GM13977 (cell line): ENCODE data around the gene SOCS6.
"Not testable (repeated sequence)": the region's sequence is repeated elsewhere in the genome, so short reads cannot be mapped to it uniquely, and the experiment has no call there.

Experiments
- DNase-seq: peaks from one replicate; pipeline ENCODE4 v3.0.0; 2012; ENCODE audit warnings: low spot score
- in situ Hi-C: fragments of 300-500 bp; cut with MboI; formaldehyde crosslinking; loops from one replicate; pipeline ENCODE4 v1.12.0; 2022; ENCODE audit warnings: low sequenced_read_pairs, low pct_unique_long_range_greater_than_20kb, mixed read lengths, inconsistent platforms; ENCODE audit not compliant: unreplicated experiment
- TF ChIP-seq, protein P1 (sequence below): IDR thresholded peaks from 2 replicates; pipeline ENCODE4 v1.5.1; 2012; ENCODE audit warnings: mild to moderate bottlenecking, control low read depth; ENCODE audit not compliant: insufficient read depth; ENCODE audit errors: extremely low read depth, missing control alignments

The SOCS6 gene

DNA sequence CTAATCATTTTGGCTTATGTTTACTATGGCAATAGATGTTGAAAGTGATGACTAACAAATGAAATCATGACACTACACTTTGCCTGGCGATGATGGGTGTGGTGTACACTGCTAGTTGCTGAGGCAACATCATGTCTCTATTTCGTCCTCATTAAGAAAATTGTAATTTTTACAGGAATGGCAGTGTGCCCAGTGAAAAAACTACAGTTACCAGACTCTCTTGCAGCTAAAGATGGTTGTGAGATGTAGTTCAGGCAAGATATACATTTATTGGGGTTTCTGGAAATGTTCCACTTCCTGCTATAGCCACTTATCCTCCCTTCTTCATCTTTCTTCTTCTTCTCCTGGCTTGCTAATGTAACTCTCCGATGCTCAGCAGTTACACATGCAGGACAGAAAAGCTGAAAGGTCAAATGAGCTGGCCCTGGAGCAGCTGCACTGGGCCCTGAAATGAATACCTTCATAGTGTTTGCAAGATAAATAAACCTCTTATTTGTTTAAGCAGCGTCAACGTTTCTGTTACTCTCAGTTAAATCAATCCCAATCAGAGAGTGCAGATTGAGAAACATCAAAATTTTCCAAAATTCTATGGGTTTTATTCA is 46.0 kb downstream of the SOCS6 start:
- in situ Hi-C loops, result no loop called here
- TF ChIP-seq, protein P1, sequence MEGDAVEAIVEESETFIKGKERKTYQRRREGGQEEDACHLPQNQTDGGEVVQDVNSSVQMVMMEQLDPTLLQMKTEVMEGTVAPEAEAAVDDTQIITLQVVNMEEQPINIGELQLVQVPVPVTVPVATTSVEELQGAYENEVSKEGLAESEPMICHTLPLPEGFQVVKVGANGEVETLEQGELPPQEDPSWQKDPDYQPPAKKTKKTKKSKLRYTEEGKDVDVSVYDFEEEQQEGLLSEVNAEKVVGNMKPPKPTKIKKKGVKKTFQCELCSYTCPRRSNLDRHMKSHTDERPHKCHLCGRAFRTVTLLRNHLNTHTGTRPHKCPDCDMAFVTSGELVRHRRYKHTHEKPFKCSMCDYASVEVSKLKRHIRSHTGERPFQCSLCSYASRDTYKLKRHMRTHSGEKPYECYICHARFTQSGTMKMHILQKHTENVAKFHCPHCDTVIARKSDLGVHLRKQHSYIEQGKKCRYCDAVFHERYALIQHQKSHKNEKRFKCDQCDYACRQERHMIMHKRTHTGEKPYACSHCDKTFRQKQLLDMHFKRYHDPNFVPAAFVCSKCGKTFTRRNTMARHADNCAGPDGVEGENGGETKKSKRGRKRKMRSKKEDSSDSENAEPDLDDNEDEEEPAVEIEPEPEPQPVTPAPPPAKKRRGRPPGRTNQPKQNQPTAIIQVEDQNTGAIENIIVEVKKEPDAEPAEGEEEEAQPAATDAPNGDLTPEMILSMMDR, result no peak
- no peak for DNase-seq

DNA sequence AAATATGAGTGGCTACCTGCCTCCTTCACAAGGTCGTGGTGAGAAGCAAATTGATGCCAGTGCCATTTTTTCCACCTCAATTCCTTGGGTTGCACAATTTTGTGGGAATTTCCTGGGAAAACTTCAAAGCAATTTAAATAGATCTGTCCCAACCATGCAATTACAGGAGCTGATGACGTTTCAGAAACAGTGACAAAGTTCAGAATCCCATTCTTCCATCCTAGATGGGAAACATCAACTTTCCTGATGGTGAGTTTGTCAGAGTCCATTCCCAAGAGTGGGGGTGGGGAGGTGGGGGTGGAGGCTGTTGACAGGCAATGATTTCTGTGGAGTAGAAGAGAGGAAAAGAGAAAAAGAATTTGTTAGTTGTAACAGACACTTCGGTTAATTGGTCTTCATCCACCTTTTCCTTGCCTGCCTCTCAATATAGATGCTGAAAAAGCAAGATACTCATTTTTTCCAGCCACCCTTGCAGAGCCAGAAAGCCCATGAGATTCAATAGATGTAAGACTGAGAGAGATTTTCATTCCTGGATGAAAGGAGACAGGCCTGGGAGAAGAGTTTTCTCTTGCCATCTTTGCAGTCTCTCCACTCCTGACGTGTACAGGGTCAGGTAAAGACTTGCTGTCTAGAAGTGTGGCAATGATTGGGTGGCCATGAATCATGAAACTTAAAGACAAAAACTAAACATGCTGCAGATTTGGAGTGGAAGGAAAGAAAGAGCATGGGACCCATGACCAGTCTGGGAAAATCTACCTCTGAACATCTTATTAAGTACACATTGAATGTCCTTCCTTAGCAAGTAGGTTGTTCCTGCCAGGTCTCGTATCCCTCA is 47.3 kb downstream of the SOCS6 start:
- in situ Hi-C loops, result no loop called here

DNA sequence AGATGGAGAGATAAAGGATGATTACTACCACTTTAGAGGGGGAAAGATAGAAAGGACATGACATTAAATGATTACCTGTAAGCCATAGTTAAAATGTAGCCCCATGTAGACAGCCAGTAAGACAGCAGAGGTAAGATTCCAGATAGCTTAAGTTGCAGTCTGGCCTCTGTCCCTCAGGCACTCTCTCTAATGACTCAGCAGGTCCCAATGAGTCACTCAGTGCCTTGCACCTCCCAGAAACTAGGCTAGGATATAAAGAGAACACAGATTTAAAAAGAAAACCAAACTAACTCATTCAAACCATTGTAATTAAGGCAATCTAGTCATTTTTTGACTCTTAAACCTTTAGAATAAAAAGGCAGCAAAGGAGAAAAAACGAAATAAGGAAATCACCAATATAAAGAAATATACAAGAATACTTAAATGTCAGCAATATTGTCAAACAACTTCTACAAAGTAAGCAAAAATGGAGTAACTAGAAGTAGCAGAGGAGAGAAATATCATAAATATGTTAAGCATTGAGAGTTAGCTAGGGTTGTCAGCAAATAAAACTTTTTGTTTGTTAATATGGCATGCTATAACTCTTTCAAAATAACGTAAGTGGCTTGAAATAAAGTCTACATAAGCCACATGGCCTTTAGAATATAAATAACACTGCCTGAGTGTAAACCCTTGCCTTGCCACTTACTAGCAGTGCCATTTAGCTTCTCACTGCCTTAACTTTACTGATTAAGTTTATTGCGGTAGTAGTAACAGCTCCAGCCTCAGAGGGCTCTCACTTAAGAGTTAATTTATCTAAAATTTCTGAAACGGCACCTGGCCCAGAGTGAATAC is 48.5 kb downstream of the SOCS6 start:
- TF ChIP-seq, protein P1, result no peak

More for the DNA sequence above, 47.3 kb downstream of the SOCS6 start:
- TF ChIP-seq, protein P1, result no peak
- no peak for DNase-seq

DNA sequence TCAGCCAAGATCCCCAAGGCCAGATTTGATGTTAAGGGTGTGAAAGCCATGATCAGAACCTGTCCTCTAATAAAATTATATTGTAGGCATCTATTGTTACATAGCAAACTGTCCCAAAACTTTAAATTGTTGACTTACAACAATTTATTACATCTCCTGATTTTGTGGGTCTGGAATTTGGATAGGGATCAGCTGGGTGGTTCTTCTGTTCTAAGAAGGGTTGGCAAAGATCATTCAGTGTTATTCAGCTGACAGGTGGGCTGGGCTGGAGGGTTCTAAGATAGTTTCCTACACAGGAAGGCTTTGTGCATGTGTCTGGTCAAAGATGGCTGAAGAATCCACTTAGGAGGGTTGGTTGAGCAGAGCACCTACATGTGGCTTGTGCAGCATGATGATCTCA is 50.0 kb downstream of the SOCS6 start:
- in situ Hi-C loops, result no loop called here
- TF ChIP-seq, protein P1, result no peak
- DNase-seq, result no peak

More for the DNA sequence above, 48.5 kb downstream of the SOCS6 start:
- DNase-seq, result no peak
- in situ Hi-C loops, result no loop called here

DNA sequence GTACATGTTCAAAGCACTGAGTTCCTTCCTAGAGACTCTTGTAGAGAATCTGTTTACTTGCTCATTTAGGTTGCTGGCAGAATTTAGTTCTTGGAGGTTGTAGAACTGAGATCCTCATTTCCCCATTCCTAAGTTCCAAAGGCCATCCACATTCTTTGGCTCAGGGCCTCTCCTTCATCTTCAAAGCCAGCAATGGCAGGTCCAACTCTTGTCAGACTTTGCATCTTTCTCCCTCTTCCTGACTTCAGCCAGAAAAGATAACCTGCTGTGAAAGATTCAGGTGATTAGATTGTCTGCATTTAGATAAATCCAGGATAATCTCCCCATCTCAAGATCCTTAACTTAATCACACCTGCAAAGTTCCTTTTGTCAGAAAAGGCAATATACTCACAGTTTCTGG is 51.1 kb downstream of the SOCS6 start:
- in situ Hi-C loops, result no loop called here
- TF ChIP-seq, protein P1, result no peak
- DNase-seq, result no peak

DNA sequence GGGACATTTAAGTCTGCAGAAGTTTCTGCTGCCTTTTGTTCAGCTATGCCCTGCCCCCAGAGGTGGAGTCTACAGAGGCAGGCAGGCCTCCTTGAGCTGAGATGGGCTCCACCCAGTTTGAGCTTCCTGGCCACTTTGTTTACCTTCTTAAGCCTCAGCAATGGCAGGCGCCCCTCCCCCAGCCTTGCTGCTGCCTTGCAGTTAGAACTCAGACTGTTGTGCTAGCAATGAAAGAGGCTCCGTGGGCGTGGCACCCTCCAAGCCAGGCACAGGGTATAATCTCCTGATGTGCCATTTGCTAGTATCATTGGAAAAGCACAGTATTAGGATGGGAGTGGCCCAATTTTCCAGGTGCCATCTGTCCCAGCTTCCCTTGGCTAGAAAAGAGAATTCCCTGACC is 59.6 kb downstream of the SOCS6 start:
- DNase-seq, in situ Hi-C loops: not testable (repeated sequence)

DNA sequence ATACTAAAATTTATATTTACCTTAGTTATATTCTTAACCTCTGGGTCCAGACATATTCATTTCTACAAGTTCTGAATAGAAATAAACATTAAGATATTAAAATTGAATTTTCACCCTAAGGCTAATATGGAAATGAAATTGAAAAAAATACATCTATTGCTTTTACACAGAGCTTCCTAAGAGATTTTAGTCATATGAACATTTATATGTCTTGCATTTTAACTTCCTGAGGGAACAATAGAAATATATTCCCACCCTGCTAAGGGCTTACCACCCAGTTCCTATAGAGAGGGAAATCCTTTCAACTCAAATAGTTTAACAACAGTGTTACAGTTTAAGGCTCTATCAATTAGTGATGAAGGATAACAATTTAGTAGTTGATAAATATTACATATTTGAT is 60.5 kb downstream of the SOCS6 start:
- DNase-seq, result no peak
- in situ Hi-C loops, result no loop called here
- TF ChIP-seq, protein P1, result no peak
